ENCODE results near the gene MEIS1. TPM values are rescaled to one million over a fixed set of nuclear protein-coding genes. Genes with fewer than 3 reads are reported as not detected.

MEIS1 gene
- total and polyA plus RNA-seq, 2 donors (not counting 1 experiment from before 2014, with no cell fraction given) = 0.03 TPM; not detected in 1

- H3K4me3 ChIP-seq (ENCODE audit: control extremely low read depth in 1 of 5, extremely low read depth in 1 of 5, insufficient read depth in 1 of 5, low read depth in 2 of 5, low read length in 4 of 5) = no peak overlapping the region
- H3K9me3 Mint-ChIP-seq (ENCODE audit: insufficient read depth) = no peaks in the 10 kb centered on the region
- no peak overlapping the region for H3K9ac ChIP-seq (ENCODE audit: low read length)
- H3K4me3 Mint-ChIP-seq = no peak overlapping the region
- H3K27ac Mint-ChIP-seq = no peak overlapping the region
- no peaks in the 10 kb centered on the region for H3K36me3 ChIP-seq (replicated peaks in 1 of 2; ENCODE audit: control extremely low read depth in 1 of 2, control insufficient read depth in 1 of 2, extremely low read depth in 1 of 2, insufficient read depth in 2 of 2, low read length in 1 of 2)
- DNase-seq (peak; percentile 10), ATAC-seq (ENCODE audit: low read depth) (no peak)
- H3K9me3 ChIP-seq (ENCODE audit: control extremely low read depth in 1 of 3, control insufficient read depth in 2 of 3, insufficient read depth in 1 of 3, low read length in 2 of 3) = peaks cover 0 to 43% (median 0%) of the 10 kb centered on the region in 3 donors
- intact Hi-C loops (cut with micrococcal nuclease) = no loop called here
- ChIA-PET POLR2A (no interaction called here), CTCF (no interaction called here)
- no peaks in the 10 kb centered on the region for H4K20me1 ChIP-seq (ENCODE audit: control insufficient read depth, insufficient read depth, low read length, poor library complexity, severe bottlenecking)
- H3K27me3 ChIP-seq (replicated peaks in 1 of 4; ENCODE audit: control extremely low read depth in 1 of 4, control insufficient read depth in 3 of 4, insufficient read depth in 4 of 4, low read length in 3 of 4) = peaks cover 0 to 77% (median 62%) of the 10 kb centered on the region in 4 experiments
- H3K79me2 ChIP-seq (ENCODE audit: control insufficient read depth, insufficient read depth, low read length) = no peaks in the 10 kb centered on the region
- no peak overlapping the region for H3K27ac ChIP-seq (ENCODE audit: low read length in 2 of 2)
- H3K27me3 Mint-ChIP-seq = peaks cover 53% of the 10 kb centered on the region
- no peak overlapping the region for H2AFZ ChIP-seq (ENCODE audit: insufficient read depth, low read depth, low read length, poor library complexity, severe bottlenecking)
- no peak for TF ChIP-seq CTCF (IDR thresholded peaks at IDR 0.05)
- peak; percentile 20 for TF ChIP-seq EZH2 (IDR thresholded peaks at IDR 0.05; ENCODE audit: borderline replicate concordance, insufficient read depth, low read depth, low read length, poor library complexity, severe bottlenecking)
- H3K4me1 Mint-ChIP-seq = peaks cover 21% of the 10 kb centered on the region
- no peak overlapping the region for H3K4me2 ChIP-seq (replicated peaks; ENCODE audit: low read depth, low read length, poor library complexity, severe bottlenecking)
- peaks cover 32 to 45% of the 10 kb centered on the region in 2 donors for H3K4me1 ChIP-seq (ENCODE audit: control insufficient read depth in 2 of 2, insufficient read depth in 2 of 2, low read length in 2 of 2)
- 2% methylated on average over 20 of the region's 42 CpGs for WGBS (ENCODE audit: insufficient coverage)
Observed at GRCh38 chr2:66577321-66578053, 142.6 kb downstream of the MEIS1 start.

DNA sequence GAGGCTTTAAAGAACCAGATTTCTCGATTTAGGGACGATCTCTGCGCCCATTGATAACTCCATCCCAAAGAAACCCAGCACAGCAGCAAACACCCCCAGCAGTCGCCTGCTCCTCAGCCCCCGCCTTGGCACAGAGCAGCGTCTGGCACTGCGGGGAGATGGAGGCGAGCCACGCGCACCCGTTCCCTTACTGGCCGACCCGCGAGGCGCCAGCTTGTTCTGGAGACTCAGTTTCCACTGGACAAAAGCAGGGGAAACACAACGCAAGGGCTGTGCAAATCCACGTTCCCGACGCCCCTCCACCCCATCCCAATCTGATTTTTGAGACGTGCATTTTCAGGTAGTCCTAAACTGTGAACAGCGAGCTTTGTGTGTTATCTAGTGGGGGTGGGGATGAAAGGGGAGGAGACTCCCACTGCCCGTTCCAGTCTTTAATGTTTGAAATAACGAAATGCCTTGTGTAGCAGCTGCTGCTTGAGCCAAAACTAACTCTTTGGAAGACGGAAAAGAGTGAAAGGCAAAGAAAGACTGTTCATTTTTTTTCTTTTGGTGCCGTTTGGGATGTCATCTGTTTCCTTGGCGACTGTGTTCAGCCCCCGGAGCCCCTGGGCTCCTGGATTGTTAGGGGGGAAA, 143.2 kb downstream of the MEIS1 start:
- Mint-ChIP-seq H3K4me3 (no peak overlapping the region), H3K9me3 (ENCODE audit: insufficient read depth) (no peaks in the 10 kb centered on the region), H3K4me1 (peaks cover 21% of the 10 kb centered on the region), H3K27me3 (peaks cover 53% of the 10 kb centered on the region), H3K27ac (no peak overlapping the region)
- Histone ChIP-seq H3K79me2 (ENCODE audit: control insufficient read depth, insufficient read depth, low read length) (no peaks in the 10 kb centered on the region), H3K4me1 (ENCODE audit: control insufficient read depth in 2 of 2, insufficient read depth in 2 of 2, low read length in 2 of 2) (peaks cover 37 to 52% of the 10 kb centered on the region in 2 donors), H4K20me1 (ENCODE audit: control insufficient read depth, insufficient read depth, low read length, poor library complexity, severe bottlenecking) (no peaks in the 10 kb centered on the region), H3K27me3 (replicated peaks in 1 of 4; ENCODE audit: control extremely low read depth in 1 of 4, control insufficient read depth in 3 of 4, insufficient read depth in 4 of 4, low read length in 3 of 4) (peaks cover 0 to 83% (median 67%) of the 10 kb centered on the region in 4 experiments), H2AFZ (ENCODE audit: insufficient read depth, low read depth, low read length, poor library complexity, severe bottlenecking) (no peak overlapping the region), H3K9me3 (ENCODE audit: control extremely low read depth in 1 of 3, control insufficient read depth in 2 of 3, insufficient read depth in 1 of 3, low read length in 2 of 3) (peaks cover 0 to 45% (median 0%) of the 10 kb centered on the region in 3 donors), H3K4me3 (ENCODE audit: control extremely low read depth in 1 of 5, extremely low read depth in 1 of 5, insufficient read depth in 1 of 5, low read depth in 2 of 5, low read length in 4 of 5) (no peak overlapping the region), H3K9ac (ENCODE audit: low read length) (no peak overlapping the region), H3K36me3 (replicated peaks in 1 of 2; ENCODE audit: control extremely low read depth in 1 of 2, control insufficient read depth in 1 of 2, extremely low read depth in 1 of 2, insufficient read depth in 2 of 2, low read length in 1 of 2) (no peaks in the 10 kb centered on the region), H3K4me2 (replicated peaks; ENCODE audit: low read depth, low read length, poor library complexity, severe bottlenecking) (no peak overlapping the region), H3K27ac (ENCODE audit: low read length in 2 of 2) (no peak overlapping the region)
- no peak for TF ChIP-seq CTCF (IDR thresholded peaks at IDR 0.05)
- no peak for TF ChIP-seq EZH2 (IDR thresholded peaks at IDR 0.05; ENCODE audit: borderline replicate concordance, insufficient read depth, low read depth, low read length, poor library complexity, severe bottlenecking)
- CTCF ChIA-PET = no interaction called here
- DNase-seq (peak; percentile 15), ATAC-seq (ENCODE audit: low read depth) (no peak)
- POLR2A ChIA-PET = no interaction called here
- intact Hi-C loops (cut with micrococcal nuclease) = no loop called here
- WGBS (ENCODE audit: insufficient coverage) = 3% methylated on average over 22 of the region's 27 CpGs

Data from B cell (primary cell).